Esophagus squamous epithelium (tissue), 4 donors: Measurements from ENCODE around the gene POU6F2.

ENCODE experiments used
- CTCF ChIP-seq, 6 experiments: fragments of 450-650 bp in 4 of 6; fragments of 200-600 bp in 2 of 6; sonication (generic) in 2 of 6; IDR thresholded peaks; one replicate each; pipeline ENCODE4 v1.5.1; 2016 to 2019; ENCODE audit warnings: antibody characterized with exemption in 6 of 6, mild to moderate bottlenecking in 4 of 6, moderate library complexity in 4 of 6
- POLR2A ChIP-seq, 4 donors: fragments of 450-650 bp; IDR thresholded peaks; one replicate each; pipeline ENCODE4 v1.6.1; 2017; ENCODE audit warnings: antibody characterized with exemption in 4 of 4, mild to moderate bottlenecking in 4 of 4, moderate library complexity in 3 of 4

- TF ChIP-seq CTCF (IDR thresholded peaks at IDR 0.05) (no peak), POLR2A (IDR thresholded peaks at IDR 0.05) (no peak)
These were observed 43.2 kb upstream of the POU6F2 start for GRCh38 chr7:38934536-38934935.
